Measurements from ENCODE around the gene SIPA1L3.

SIPA1L3 gene

GRCh38 chr19:38081547-38082255 lies 174.7 kb downstream of the SIPA1L3 start:
- no peak for TF ChIP-seq CTCF (IDR thresholded peaks at IDR 0.05; ENCODE audit: low read depth, low read length, missing control alignments)
- no peak for DNase-seq (ENCODE audit: extremely low read depth, low read depth)
- no peak overlapping the region for H3K4me3 ChIP-seq (replicated peaks; ENCODE audit: low read depth, low read length)

DNA sequence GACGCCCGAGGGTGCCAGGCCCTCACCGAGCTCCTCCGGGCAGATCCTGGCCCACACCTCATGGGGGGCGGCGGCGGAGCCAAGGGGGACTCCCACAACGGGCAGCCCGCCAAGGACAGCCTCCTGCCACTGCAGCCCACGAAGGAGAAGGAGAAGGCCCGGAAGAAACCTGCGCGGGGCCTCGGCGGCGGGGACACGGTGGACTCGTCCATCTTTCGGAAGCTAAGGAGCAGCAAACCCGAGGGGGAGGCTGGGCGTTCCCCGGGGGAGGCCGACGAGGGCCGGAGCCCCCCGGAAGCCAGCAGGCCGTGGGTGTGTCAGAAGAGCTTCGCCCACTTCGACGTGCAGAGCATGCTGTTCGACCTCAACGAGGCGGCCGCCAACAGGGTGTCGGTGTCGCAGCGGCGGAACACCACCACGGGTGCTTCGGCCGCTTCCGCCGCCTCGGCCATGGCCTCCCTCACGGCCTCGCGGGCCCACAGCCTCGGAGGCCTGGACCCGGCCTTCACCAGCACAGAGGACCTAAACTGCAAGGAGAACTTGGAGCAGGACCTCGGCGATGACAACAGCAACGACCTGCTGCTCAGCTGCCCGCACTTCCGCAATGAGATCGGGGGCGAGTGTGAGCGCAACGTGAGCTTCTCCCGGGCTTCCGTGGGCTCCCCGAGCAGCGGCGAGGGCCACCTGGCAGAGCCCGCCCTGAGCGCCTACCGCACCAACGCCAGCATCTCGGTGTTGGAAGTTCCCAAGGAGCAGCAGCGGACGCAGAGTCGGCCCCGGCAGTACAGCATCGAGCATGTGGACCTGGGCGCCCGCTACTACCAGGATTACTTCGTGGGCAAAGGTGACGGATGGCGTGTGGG lies 175.5 kb downstream of the SIPA1L3 start:
- no peak for TF ChIP-seq CTCF (IDR thresholded peaks at IDR 0.05; ENCODE audit: low read depth, low read length, missing control alignments)
- no peak for DNase-seq (ENCODE audit: extremely low read depth, low read depth)
- no peak overlapping the region for H3K4me3 ChIP-seq (replicated peaks; ENCODE audit: low read depth, low read length)

DNA sequence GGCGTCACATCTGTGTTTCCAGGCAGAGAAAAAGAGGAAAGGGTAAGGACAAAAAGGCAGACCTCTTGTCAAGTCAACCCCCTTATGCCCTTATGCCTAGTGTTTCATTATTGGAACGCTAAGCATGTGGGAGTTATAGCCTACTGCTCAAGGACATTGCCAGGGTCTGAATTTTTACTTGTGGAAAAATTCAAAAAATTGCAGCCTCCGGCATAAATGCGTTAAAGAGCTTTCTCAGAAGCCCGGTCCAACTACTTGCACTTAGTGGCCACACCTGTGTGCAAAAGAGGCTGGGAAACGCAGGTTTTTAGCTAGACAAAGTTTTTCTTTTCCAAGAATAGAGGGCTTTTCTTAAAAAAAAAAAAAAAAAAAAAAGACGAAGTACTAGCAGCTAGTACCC lies 177.2 kb downstream of the SIPA1L3 start:
- no peak for DNase-seq (ENCODE audit: extremely low read depth, low read depth)
- H3K4me3 ChIP-seq (replicated peaks; ENCODE audit: low read depth, low read length) = no peak overlapping the region
- no peak for TF ChIP-seq CTCF (IDR thresholded peaks at IDR 0.05; ENCODE audit: low read depth, low read length, missing control alignments)

GRCh38 chr19:38089440-38089839 lies 182.4 kb downstream of the SIPA1L3 start:
- DNase-seq (ENCODE audit: extremely low read depth, low read depth) = no peak
- TF ChIP-seq CTCF (IDR thresholded peaks at IDR 0.05; ENCODE audit: low read depth, low read length, missing control alignments) = no peak
- no peak overlapping the region for H3K4me3 ChIP-seq (replicated peaks; ENCODE audit: low read depth, low read length)

GRCh38 chr19:38093154-38093553 lies 186.1 kb downstream of the SIPA1L3 start:
- no peak for DNase-seq (ENCODE audit: extremely low read depth, low read depth)
- no peak overlapping the region for H3K4me3 ChIP-seq (replicated peaks; ENCODE audit: low read depth, low read length)
- TF ChIP-seq CTCF (IDR thresholded peaks at IDR 0.05; ENCODE audit: low read depth, low read length, missing control alignments) = no peak

GRCh38 chr19:38093587-38093986 lies 186.6 kb downstream of the SIPA1L3 start:
- H3K4me3 ChIP-seq (replicated peaks; ENCODE audit: low read depth, low read length) = no peak overlapping the region
- DNase-seq (ENCODE audit: extremely low read depth, low read depth) = no peak
- no peak for TF ChIP-seq CTCF (IDR thresholded peaks at IDR 0.05; ENCODE audit: low read depth, low read length, missing control alignments)

Data from HFF-Myc (cell line).